Measurements from ENCODE around the gene RPLP2.

GRCh38 chr11:761526-762108, 48.1 kb upstream of the RPLP2 start:
- no peak for TF ChIP-seq CTCF (conservative IDR thresholded peaks at IDR 0.05)
- TF ChIP-seq ZFX (IDR thresholded peaks at IDR 0.05): no peak

Measured in C4-2B (cell line).